H1 (cell line): ENCODE measurements around the gene CGAS. TPM values are rescaled to one million over a fixed set of nuclear protein-coding genes. Genes with fewer than 3 reads are reported as not detected.

Experiments
- CTCF ChIA-PET: fragments of 300-600 bp; sonication (Branson Sonifier 250); formaldehyde crosslinking; loops from one replicate; lab custom pipeline; 2021; ENCODE audit not compliant: partially characterized antibody; lab: Charles Lee
- POLR2A ChIA-PET: fragments of 300-600 bp; sonication (Branson Sonifier 250); formaldehyde crosslinking; loops from one replicate; lab custom pipeline; 2021; ENCODE audit warnings: inconsistent platforms; ENCODE audit not compliant: partially characterized antibody; lab: Charles Lee
- DNase-seq, 2 experiments: peaks; one replicate each; pipeline versions ENCODE4 v3.0.0 to v3.0.0-alpha.2; 2010 to 2022; ENCODE audit warnings: low spot score in 2 of 2, low read depth in 1 of 2, mixed read lengths in 1 of 2
- FAIRE-seq: peaks from 2 replicates; lab custom pipeline; 2011; peaks lifted over from hg19 to GRCh38; lab: Jason Lieb, UNC
- H2AFZ ChIP-seq: 2 replicates; pipeline ENCODE4 v1.8.1; 2012; ENCODE audit warnings: low read length, inconsistent platforms
- H2AK5ac ChIP-seq: 2 replicates; pipeline ENCODE4 v1.6.1; 2013; ENCODE audit warnings: low read depth, low read length
- H2BK120ac ChIP-seq: replicated peaks from 2 replicates; pipeline ENCODE3; 2013; ENCODE audit warnings: low read depth, low read length, inconsistent platforms
- H2BK12ac ChIP-seq: 2 replicates; pipeline ENCODE4 v1.6.1; 2013; ENCODE audit warnings: low read depth, low read length
- H2BK15ac ChIP-seq: 2 replicates; pipeline ENCODE4 v1.6.1; 2013; ENCODE audit warnings: low read length
- H2BK20ac ChIP-seq: 2 replicates; pipeline ENCODE4 v1.6.1; 2013; ENCODE audit warnings: low read length
- H2BK5ac ChIP-seq: 2 replicates; pipeline ENCODE4 v1.6.1; 2013; ENCODE audit warnings: low read depth, low read length
- H3K14ac ChIP-seq: 2 replicates; pipeline ENCODE4 v1.6.1; 2013; ENCODE audit warnings: inconsistent platforms; ENCODE audit not compliant: insufficient read length
- H3K18ac ChIP-seq: 2 replicates; pipeline ENCODE4 v1.6.1; 2013; ENCODE audit warnings: low read length; ENCODE audit errors: extremely low read depth
- H3K23ac ChIP-seq: 2 replicates; pipeline ENCODE4 v1.6.1; 2013; ENCODE audit warnings: inconsistent platforms; ENCODE audit not compliant: insufficient read length
- H3K23me2 ChIP-seq: 2 replicates; pipeline ENCODE4 v1.6.1; 2013; ENCODE audit warnings: low read depth, low read length
- H3K27ac ChIP-seq: 2 replicates; pipeline ENCODE4 v1.6.1; 2011; ENCODE audit warnings: low read depth, low read length, inconsistent platforms
- H3K27me3 ChIP-seq, 4 experiments: replicated peaks in 1 of 4; 1 replicate in 1 of 4; 2 replicates in 3 of 4; pipeline versions ENCODE4 v1.6.1 to v1.8.1; 2011 to 2013; ENCODE audit warnings: low read length in 3 of 4, mild to moderate bottlenecking in 3 of 4, inconsistent platforms in 2 of 4, mixed read lengths in 2 of 4, moderate library complexity in 1 of 4; ENCODE audit not compliant: control insufficient read depth in 3 of 4, insufficient read depth in 3 of 4; ENCODE audit errors: extremely low read depth in 1 of 4
- H3K36me3 ChIP-seq, 4 experiments: 2 replicates each; pipeline versions ENCODE4 v1.6.1 to v1.8.1; 2011 to 2013; ENCODE audit warnings: mild to moderate bottlenecking in 4 of 4, low read length in 3 of 4, moderate library complexity in 2 of 4, control low read depth in 1 of 4, inconsistent platforms in 1 of 4; ENCODE audit not compliant: insufficient read depth in 4 of 4, control insufficient read depth in 2 of 4
- H3K4ac ChIP-seq: replicated peaks from 2 replicates; pipeline ENCODE3; 2013; ENCODE audit warnings: low read length, low read depth, mixed read lengths, inconsistent platforms; ENCODE audit not compliant: insufficient read length
- H3K4me1 ChIP-seq, 4 experiments: replicated peaks in 1 of 4; 1 replicate in 1 of 4; 2 replicates in 3 of 4; pipeline versions ENCODE4 v1.6.1 to v1.8.1; 2011 to 2013; ENCODE audit warnings: low read length in 3 of 4, inconsistent platforms in 2 of 4, mixed read lengths in 1 of 4; ENCODE audit not compliant: insufficient read depth in 4 of 4, control insufficient read depth in 3 of 4
- H3K4me2 ChIP-seq, 2 experiments: 2 replicates each; pipeline versions ENCODE4 v1.6.1 to v1.8.1; 2011 to 2013; ENCODE audit warnings: low read depth in 2 of 2, low read length in 2 of 2, control low read depth in 1 of 2, inconsistent platforms in 1 of 2, mild to moderate bottlenecking in 1 of 2; ENCODE audit not compliant: insufficient read depth in 1 of 2
- H3K4me3 ChIP-seq, 4 experiments: fragments of 200-600, 300-600 bp in 1 of 4; sonication (generic), shearing (Covaris generic), sonication (Bioruptor Twin) in 1 of 4; 2 replicates each; pipeline versions ENCODE4 v1.5.1 to v1.8.1; 2011 to 2016; ENCODE audit warnings: low read length in 4 of 4, low read depth in 3 of 4, control low read depth in 2 of 4, inconsistent platforms in 2 of 4, mild to moderate bottlenecking in 2 of 4, mixed read lengths in 1 of 4, moderate library complexity in 1 of 4; ENCODE audit not compliant: insufficient read depth in 2 of 4; ENCODE audit errors: extremely low read depth in 1 of 4
- H3K56ac ChIP-seq: replicated peaks from 2 replicates; pipeline ENCODE3; 2013; ENCODE audit warnings: low read depth, mild to moderate bottlenecking, mixed read lengths, low read length, inconsistent platforms; ENCODE audit not compliant: insufficient read length
- H3K79me1 ChIP-seq: 2 replicates; pipeline ENCODE4 v1.6.1; 2013; ENCODE audit warnings: low read depth, low read length, control low read depth
- H3K79me2 ChIP-seq, 2 experiments: 2 replicates each; pipeline versions ENCODE4 v1.6.1 to v1.8.1; 2012 to 2013; ENCODE audit warnings: low read length in 2 of 2, mild to moderate bottlenecking in 2 of 2, inconsistent platforms in 1 of 2; ENCODE audit not compliant: insufficient read depth in 2 of 2, control insufficient read depth in 1 of 2
- H3K9ac ChIP-seq, 4 experiments: replicated peaks in 1 of 4; 1 replicate in 1 of 4; 2 replicates in 3 of 4; pipeline versions ENCODE4 v1.6.1 to v1.8.1; 2011 to 2013; ENCODE audit warnings: low read depth in 3 of 4, low read length in 3 of 4, control low read depth in 2 of 4, mild to moderate bottlenecking in 2 of 4, moderate library complexity in 2 of 4, inconsistent platforms in 1 of 4; ENCODE audit errors: extremely low read depth in 1 of 4
- H3K9me3 ChIP-seq, 2 experiments: 2 replicates each; pipeline versions ENCODE4 v1.6.1 to v1.8.1; 2012 to 2013; ENCODE audit warnings: mild to moderate bottlenecking in 2 of 2, moderate library complexity in 2 of 2, control low read depth in 1 of 2, inconsistent platforms in 1 of 2, low read depth in 1 of 2, low read length in 1 of 2, mixed read lengths in 1 of 2; ENCODE audit not compliant: insufficient read depth in 2 of 2
- H4K20me1 ChIP-seq, 2 experiments: replicated peaks in 1 of 2; 2 replicates each; pipeline versions ENCODE3 to v1.8.1; 2011 to 2013; ENCODE audit warnings: inconsistent platforms in 2 of 2, low read length in 2 of 2, mild to moderate bottlenecking in 1 of 2; ENCODE audit not compliant: insufficient read depth in 2 of 2, control insufficient read depth in 1 of 2
- H4K5ac ChIP-seq: 2 replicates; pipeline ENCODE4 v1.6.1; 2013; ENCODE audit warnings: low read length, low read depth, mixed read lengths, inconsistent platforms; ENCODE audit not compliant: insufficient read length
- H4K8ac ChIP-seq: 2 replicates; pipeline ENCODE4 v1.8.0; 2013; ENCODE audit warnings: mild to moderate bottlenecking, moderate library complexity, low read length, inconsistent platforms; ENCODE audit not compliant: insufficient read depth; ENCODE audit errors: extremely low read depth
- H4K91ac ChIP-seq: replicated peaks from 2 replicates; pipeline ENCODE3; 2013; ENCODE audit warnings: low read length, mixed read lengths, inconsistent platforms; ENCODE audit not compliant: insufficient read length
- MAX ChIP-seq: IDR thresholded peaks from 2 replicates; pipeline ENCODE4 v1.6.1; 2012; ENCODE audit warnings: inconsistent platforms
- TAF1 ChIP-seq: IDR thresholded peaks from 2 replicates; pipeline ENCODE4 v1.6.1; 2011; ENCODE audit warnings: mild to moderate bottlenecking, low read depth, low read length
- WGBS, 2 experiments: shearing (Covaris generic) in 1 of 2; methylation state at CpG; one replicate each; pipeline versions ENCODE4 v1.1.6 to v1.1.7; 2013 to 2015; ENCODE audit warnings: low lambda C conversion rate in 2 of 2, mixed read lengths in 2 of 2, inconsistent platforms in 1 of 2, low coverage in 1 of 2, missing lambda C conversion rate in 1 of 2; ENCODE audit not compliant: insufficient replicate concordance in 2 of 2, insufficient coverage in 1 of 2, insufficient read length in 1 of 2; ENCODE audit errors: extremely low coverage in 1 of 2, missing lambda C conversion rate in 1 of 2; 5-methylcytosine and 5-hydroxymethylcytosine counted together
- polyA plus RNA-seq, 7 experiments: library from polyadenylated mRNA; depleted of rRNA in 3 of 7; stranded (reverse) in 5 of 7; unstranded in 2 of 7; fragments of >200 nt in 5 of 7; fragments of 200-250 nt in 2 of 7; gene quantifications; 1 replicate in 5 of 7; 2 replicates in 1 of 7; 4 replicates in 1 of 7; pipeline versions ENCODE4 v1.2.1 to v1.2.3, GENCODE V29; 2011 to 2013; ENCODE audit warnings: missing spikeins in 2 of 7, mixed read lengths in 2 of 7
- total RNA-seq: library from RNA; stranded (reverse); fragmentation: NEBNext Ultra II Directional; extraction: Animal tissue kit (Norgen Biotek cat#: 25700); gene quantifications from 2 replicates; pipeline ENCODE4 v1.2.1, GENCODE V29; 2021

CGAS gene
- total and polyA plus RNA-seq, 2 of the 8 experiments (the other 6 are each of a cell fraction or from before 2014, with no cell fraction given) = 2.1 to 6.3 TPM

- TF ChIP-seq MAX = peak; percentile 18; the same call in 1 of the 2 replicates
- no peak for TF ChIP-seq TAF1
- TF ChIP-seq, all 59 proteins: peak for 1
- CTCF ChIA-PET = interaction anchor here (0.5 to 1.3 kb wide), 5 partner anchors 27 to 109 kb away, joined by 3 read pairs; no protein-coding TSS in a partner anchor
- Histone ChIP-seq H3K23me2 (no peaks in the 10 kb centered on the region), H2BK12ac (peak within 1 kb of the TSS; percentile 50; the same call in 1 of the 2 replicates), H3K27me3 (no peaks in the 10 kb centered on the region), H2AFZ (no peak within 1 kb of the TSS), H4K8ac (no peak within 1 kb of the TSS), H3K79me2 (no peaks in the 10 kb centered on the region), H3K4ac (no peak within 1 kb of the TSS), H3K9ac (no peak within 1 kb of the TSS), H2BK5ac (peak within 1 kb of the TSS; percentile 24; the same call in 1 of the 2 replicates), H4K5ac (no peak within 1 kb of the TSS), H2BK15ac (no peak within 1 kb of the TSS), H3K9me3 (peaks cover 0 to 5% of the 10 kb centered on the region in 2 experiments; a peak in 1 of 4 replicates), H3K56ac (no peak within 1 kb of the TSS), H3K23ac (no peak within 1 kb of the TSS), H2AK5ac (0 out of 2 replicates have a peak within 1 kb of the TSS, but pooled peaks have one; percentile 39), H3K4me3 (no peak within 1 kb of the TSS), H2BK20ac (no peak within 1 kb of the TSS), H3K79me1 (no peaks in the 10 kb centered on the region), H3K27ac (no peak within 1 kb of the TSS), H3K4me2 (no peak within 1 kb of the TSS), H4K20me1 (no peaks in the 10 kb centered on the region), H3K14ac (no peak within 1 kb of the TSS), H3K36me3 (no peaks in the 10 kb centered on the region), H4K91ac (no peak within 1 kb of the TSS), H3K18ac (0 out of 2 replicates have a peak within 1 kb of the TSS, but pooled peaks have one; percentile 24), H3K4me1 (no peaks in the 10 kb centered on the region; a peak in 1 of 7 replicates), H2BK120ac (no peak within 1 kb of the TSS)
- FAIRE-seq = no peak
- WGBS, 2 experiments = 96% methylated on average over 38 of the region's 54 CpGs; no CpG with 5 or more reads in 1 of the 2 experiments
- DNase-seq = peak in 1 of 2 experiments; percentile 51
- POLR2A ChIA-PET = interaction anchor here (1.0 to 2.6 kb wide), 4 partner anchors 49 to 247 kb away, joined by 3 to 9 read pairs (median 6); partner anchors contain the start of gene EEF1A1
These were observed 57.3 kb downstream of the CGAS start, which contains the start of gene DDX43 for GRCh38 chr6:73394577-73395354. TSS of gene DDX43 (plus strand) at chr6:73394828. CDS start at chr6:73394906, 78 bp downstream.
